GM12878 (cell line): ENCODE measurements around the gene CISTR. TPM values are rescaled to one million over a fixed set of nuclear protein-coding genes. Genes with fewer than 3 reads are reported as not detected.

Source experiments
- ATAC-seq: fragments of 200-7000 bp; cut with Tn5 transposase; 3 replicates; pipeline ENCODE4 v1.9.1; 2020; ENCODE audit warnings: mild to moderate bottlenecking, moderate library complexity
- BruUV-seq: library from RNA; stranded (reverse); fragments of 400-500 nt; replicated peaks from 2 replicates; lab custom pipeline; 2021; lab: Mats Ljungman, UMichigan
- CTCF ChIA-PET: fragments of 300-600 bp; sonication (Branson Sonifier 250); formaldehyde crosslinking; extraction: SDS; loops from one replicate; lab custom pipeline; 2021; ENCODE audit warnings: inconsistent platforms; lab: Yijun Ruan, JAX
- POLR2A ChIA-PET: fragments of 350-600 bp; formaldehyde crosslinking; extraction: SDS; loops from one replicate; lab custom pipeline; 2021; ENCODE audit warnings: inconsistent platforms; lab: Charles Lee
- RAD21 ChIA-PET: fragments of 300-600 bp; sonication (Branson Sonifier 250); formaldehyde crosslinking; loops from one replicate; lab custom pipeline; 2023; ENCODE audit warnings: antibody characterized with exemption; ENCODE audit not compliant: unreplicated experiment; lab: Charles Lee
- SMC1A ChIA-PET: fragments of 300-600 bp; sonication (Branson Sonifier 250); formaldehyde crosslinking; loops from one replicate; lab custom pipeline; 2023; ENCODE audit not compliant: unreplicated experiment, uncharacterized antibody; lab: Charles Lee
- DNase-seq: peaks from one replicate; pipeline ENCODE4 v3.0.0-alpha.2; 2011; ENCODE audit warnings: low read depth, low spot score
- FAIRE-seq: peaks from 3 replicates; lab custom pipeline; 2011; peaks lifted over from hg19 to GRCh38; lab: Jason Lieb, UNC
- H2AFZ ChIP-seq: 2 replicates; pipeline ENCODE4 v1.6.0; 2011; ENCODE audit warnings: low read depth, low read length, control low read depth; ENCODE audit not compliant: control insufficient read depth
- H3K27ac ChIP-seq: 2 replicates; pipeline ENCODE4 v1.5.1; 2011; ENCODE audit warnings: control low read depth; ENCODE audit not compliant: control insufficient read depth, insufficient read depth
- H3K27me3 ChIP-seq, 2 experiments: replicated peaks in 1 of 2; 2 replicates each; pipeline versions ENCODE4 v1.6.0 to v1.6.1; 2011; ENCODE audit warnings: low read length in 1 of 2; ENCODE audit not compliant: control insufficient read depth in 2 of 2, insufficient read depth in 2 of 2
- H3K36me3 ChIP-seq, 2 experiments: 2 replicates each; pipeline ENCODE4 v1.5.1; 2011; ENCODE audit warnings: low read length in 1 of 2; ENCODE audit not compliant: control insufficient read depth in 2 of 2, insufficient read depth in 2 of 2
- H3K4me1 ChIP-seq: 2 replicates; pipeline ENCODE4 v1.6.1; 2011; ENCODE audit warnings: mild to moderate bottlenecking, low read length, moderate library complexity, mixed read lengths; ENCODE audit not compliant: control insufficient read depth, insufficient read depth
- H3K4me2 ChIP-seq: 2 replicates; pipeline ENCODE4 v1.6.0; 2011; ENCODE audit warnings: control low read depth; ENCODE audit not compliant: control insufficient read depth, insufficient read depth
- H3K4me3 ChIP-seq: fragments of 200-600 bp; sonication (generic); 2 replicates; pipeline ENCODE4 v1.5.1; 2016
- H3K79me2 ChIP-seq: 2 replicates; pipeline ENCODE4 v1.6.0; 2011; ENCODE audit warnings: low read length; ENCODE audit not compliant: control insufficient read depth, insufficient read depth
- H3K9ac ChIP-seq: 2 replicates; pipeline ENCODE4 v1.8.0; 2011; ENCODE audit warnings: low read length, control low read depth, mixed read lengths; ENCODE audit not compliant: control insufficient read depth, insufficient read depth
- H3K9me3 ChIP-seq: replicated peaks from 3 replicates; pipeline ENCODE4 v1.5.1; 2011; ENCODE audit warnings: mild to moderate bottlenecking, low read length; ENCODE audit not compliant: control insufficient read depth, insufficient read depth
- H4K20me1 ChIP-seq: 2 replicates; pipeline ENCODE4 v1.6.0; 2011; ENCODE audit not compliant: control insufficient read depth, insufficient read depth
- CREM ChIP-seq: IDR thresholded peaks from 2 replicates; pipeline ENCODE4 v1.6.1; 2014; ENCODE audit warnings: antibody characterized with exemption, low read depth
- FOXK2 ChIP-seq: fragments of 450-650 bp; IDR thresholded peaks from 2 replicates; pipeline ENCODE4 v1.6.1; 2017; ENCODE audit warnings: mild to moderate bottlenecking, moderate library complexity
- HDAC6 ChIP-seq: fragments of 200-600 bp; sonication (generic); IDR thresholded peaks from one replicate; pipeline ENCODE4 v1.8.0; 2017; ENCODE audit warnings: antibody characterized with exemption; ENCODE audit not compliant: unreplicated experiment
- RCOR1 ChIP-seq: conservative IDR thresholded peaks from 2 replicates; pipeline ENCODE4 v1.6.1; 2012; ENCODE audit warnings: low read depth, low read length, improper control_type of control experiment
- RUNX3 ChIP-seq: IDR thresholded peaks from 2 replicates; pipeline ENCODE4 v1.6.1; 2012; ENCODE audit warnings: low read length, inconsistent platforms
- SRF ChIP-seq, 2 experiments: IDR thresholded peaks; 2 replicates each; pipeline ENCODE4 v1.6.1; 2011; ENCODE audit warnings: low read depth in 2 of 2, low read length in 2 of 2, mild to moderate bottlenecking in 1 of 2, moderate library complexity in 1 of 2
- STAT3 ChIP-seq: IDR thresholded peaks from 2 replicates; pipeline ENCODE4 v1.6.1; 2011; ENCODE audit warnings: low read depth, low read length, improper control_type of control experiment
- SUZ12 ChIP-seq: fragments of 200-600 bp; sonication (generic); IDR thresholded peaks from one replicate; pipeline ENCODE4 v1.6.1; 2018; ENCODE audit warnings: antibody characterized with exemption, mild to moderate bottlenecking; ENCODE audit not compliant: unreplicated experiment
- ZNF622 ChIP-seq: fragments of 450-650 bp; IDR thresholded peaks from 2 replicates; pipeline ENCODE4 v1.6.1; 2017; ENCODE audit warnings: mild to moderate bottlenecking, inconsistent platforms
- WGBS: methylation state at CpG from one replicate; pipeline ENCODE4 v1.1.6; 2016; ENCODE audit warnings: low lambda C conversion rate; ENCODE audit not compliant: insufficient replicate concordance, insufficient coverage; ENCODE audit errors: missing lambda C conversion rate; 5-methylcytosine and 5-hydroxymethylcytosine counted together
- in situ Hi-C: fragments of 300-500 bp; cut with MboI; formaldehyde crosslinking; loops from 9 replicates; pipeline ENCODE4 v1.14.3; 2018; ENCODE audit warnings: mixed read lengths
- intact Hi-C: fragments of 100-400 bp; cut with micrococcal nuclease; formaldehyde crosslinking; loops from one replicate; pipeline ENCODE4 v1.14.2; 2022; ENCODE audit not compliant: unreplicated experiment
- polyA plus RNA-seq, 11 experiments: library from polyadenylated mRNA; depleted of rRNA in 4 of 11; unstranded in 6 of 11; stranded (reverse) in 5 of 11; fragments of >200 nt; fragmentation: Nextera tagmentation in 4 of 11; fragmentation: Illumina TruSeq in 1 of 11; extraction: Ambion mirVana in 4 of 11; extraction: Trizol in 1 of 11; gene quantifications; 1 replicate in 1 of 11; 2 replicates in 10 of 11; pipeline versions ENCODE4 v1.2.1 to v1.2.3, GENCODE V29; 2011 to 2016; ENCODE audit warnings: inconsistent platforms in 2 of 11, missing spikeins in 2 of 11, low read depth in 1 of 11
- total RNA-seq, 4 experiments: library from RNA; depleted of rRNA in 3 of 4; stranded (reverse); fragments of >200 nt in 3 of 4; fragmentation: Illumina TruSeq in 1 of 4; extraction: Trizol in 1 of 4; gene quantifications; 2 replicates each; pipeline versions ENCODE4 v1.2.1 to v1.2.3, GENCODE V29; 2013 to 2021
- TF ChIP-seq, protein P1 (sequence below): fragments of 450-650 bp; formaldehyde crosslinking; IDR thresholded peaks from 2 replicates; pipeline ENCODE4 v1.5.0; 2022; ENCODE audit warnings: mild to moderate bottlenecking, missing genetic modification characterization
- TF ChIP-seq, protein P2 (sequence below): IDR thresholded peaks from 2 replicates; pipeline ENCODE4 v1.6.1; 2011; ENCODE audit warnings: borderline replicate concordance, low read depth, mild to moderate bottlenecking, moderate library complexity, low read length; ENCODE audit not compliant: insufficient read depth, poor library complexity, severe bottlenecking
- TF ChIP-seq, protein P3 (sequence below): IDR thresholded peaks from 2 replicates; pipeline ENCODE4 v1.6.1; 2012; ENCODE audit warnings: low read depth, low read length, improper control_type of control experiment

CISTR gene
- total and polyA plus RNA-seq, 10 of the 15 experiments (the other 5 are each of a cell fraction or from before 2014, with no cell fraction given): 0.26 TPM; not detected in 9

DNA sequence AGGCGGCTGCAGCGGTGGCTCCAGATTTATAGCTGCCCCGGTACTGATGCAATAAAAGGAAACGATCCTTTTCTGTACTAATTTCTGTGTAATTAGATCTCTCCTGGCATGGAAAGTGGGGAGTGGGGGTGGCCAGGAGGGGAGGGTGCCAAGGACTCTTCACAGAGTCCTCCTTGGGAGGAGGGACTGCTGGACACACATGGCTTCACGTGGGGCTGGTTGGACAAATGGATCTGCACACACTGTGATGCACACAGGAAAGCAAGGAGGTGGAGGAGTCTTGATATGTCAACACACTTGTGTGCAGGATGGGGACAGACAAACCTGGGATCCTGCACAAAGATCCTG is 52.1 kb downstream of the CISTR start (continued):
- TF ChIP-seq, protein P1, sequence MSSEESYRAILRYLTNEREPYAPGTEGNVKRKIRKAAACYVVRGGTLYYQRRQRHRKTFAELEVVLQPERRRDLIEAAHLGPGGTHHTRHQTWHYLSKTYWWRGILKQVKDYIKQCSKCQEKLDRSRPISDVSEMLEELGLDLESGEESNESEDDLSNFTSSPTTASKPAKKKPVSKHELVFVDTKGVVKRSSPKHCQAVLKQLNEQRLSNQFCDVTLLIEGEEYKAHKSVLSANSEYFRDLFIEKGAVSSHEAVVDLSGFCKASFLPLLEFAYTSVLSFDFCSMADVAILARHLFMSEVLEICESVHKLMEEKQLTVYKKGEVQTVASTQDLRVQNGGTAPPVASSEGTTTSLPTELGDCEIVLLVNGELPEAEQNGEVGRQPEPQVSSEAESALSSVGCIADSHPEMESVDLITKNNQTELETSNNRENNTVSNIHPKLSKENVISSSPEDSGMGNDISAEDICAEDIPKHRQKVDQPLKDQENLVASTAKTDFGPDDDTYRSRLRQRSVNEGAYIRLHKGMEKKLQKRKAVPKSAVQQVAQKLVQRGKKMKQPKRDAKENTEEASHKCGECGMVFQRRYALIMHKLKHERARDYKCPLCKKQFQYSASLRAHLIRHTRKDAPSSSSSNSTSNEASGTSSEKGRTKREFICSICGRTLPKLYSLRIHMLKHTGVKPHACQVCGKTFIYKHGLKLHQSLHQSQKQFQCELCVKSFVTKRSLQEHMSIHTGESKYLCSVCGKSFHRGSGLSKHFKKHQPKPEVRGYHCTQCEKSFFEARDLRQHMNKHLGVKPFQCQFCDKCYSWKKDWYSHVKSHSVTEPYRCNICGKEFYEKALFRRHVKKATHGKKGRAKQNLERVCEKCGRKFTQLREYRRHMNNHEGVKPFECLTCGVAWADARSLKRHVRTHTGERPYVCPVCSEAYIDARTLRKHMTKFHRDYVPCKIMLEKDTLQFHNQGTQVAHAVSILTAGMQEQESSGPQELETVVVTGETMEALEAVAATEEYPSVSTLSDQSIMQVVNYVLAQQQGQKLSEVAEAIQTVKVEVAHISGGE (CRISPR knock-in tag): no peak
- TF ChIP-seq SRF (IDR thresholded peaks at IDR 0.05; ENCODE audit: low read depth in 2 of 2, low read length in 2 of 2) (no peak), RUNX3 (no peak), STAT3 (no peak)
- TF ChIP-seq, protein P2, sequence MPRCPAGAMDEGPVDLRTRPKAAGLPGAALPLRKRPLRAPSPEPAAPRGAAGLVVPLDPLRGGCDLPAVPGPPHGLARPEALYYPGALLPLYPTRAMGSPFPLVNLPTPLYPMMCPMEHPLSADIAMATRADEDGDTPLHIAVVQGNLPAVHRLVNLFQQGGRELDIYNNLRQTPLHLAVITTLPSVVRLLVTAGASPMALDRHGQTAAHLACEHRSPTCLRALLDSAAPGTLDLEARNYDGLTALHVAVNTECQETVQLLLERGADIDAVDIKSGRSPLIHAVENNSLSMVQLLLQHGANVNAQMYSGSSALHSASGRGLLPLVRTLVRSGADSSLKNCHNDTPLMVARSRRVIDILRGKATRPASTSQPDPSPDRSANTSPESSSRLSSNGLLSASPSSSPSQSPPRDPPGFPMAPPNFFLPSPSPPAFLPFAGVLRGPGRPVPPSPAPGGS: no peak

DNA sequence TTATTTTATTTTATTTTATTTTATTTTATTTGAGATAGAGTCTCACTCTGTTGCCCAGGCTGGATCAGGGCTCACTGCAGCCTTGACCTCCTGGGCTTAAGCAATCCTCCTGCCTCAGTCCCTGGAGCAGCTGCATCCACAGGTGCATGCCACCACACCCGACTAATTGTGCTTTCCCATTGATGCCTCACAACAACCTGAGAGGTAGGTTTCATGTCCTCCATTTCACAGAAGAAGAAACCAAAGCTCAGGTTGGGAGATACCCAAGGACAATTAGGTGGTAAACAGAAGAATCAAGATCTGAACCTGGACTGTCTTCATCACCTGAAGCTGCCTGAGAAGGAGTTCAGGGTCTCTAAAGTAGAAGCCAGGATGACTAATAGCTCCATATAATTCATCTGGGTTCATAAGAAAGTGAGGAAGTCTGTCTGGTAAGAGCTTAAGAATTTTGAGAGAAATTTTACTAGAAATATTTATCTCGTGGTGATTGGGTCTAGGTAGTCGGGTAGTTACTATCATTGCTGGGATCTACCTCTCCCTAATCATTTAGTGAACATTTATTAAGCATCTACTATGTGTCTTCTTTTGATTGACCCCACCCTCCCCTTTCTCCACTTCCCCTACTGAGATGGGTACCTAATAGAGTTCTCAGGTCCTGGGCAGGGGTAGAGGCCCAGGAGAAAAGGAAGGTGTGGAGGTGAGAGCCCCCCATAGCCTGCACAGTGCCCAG is 52.7 kb downstream of the CISTR start:
- intact Hi-C loops (no loop called here), in situ Hi-C loops (no loop called here)
- SMC1A ChIA-PET: interaction anchor here (0.7 to 5.9 kb wide), 8 partner anchors 11 to 293 kb away, joined by 3 to 96 read pairs (median 5); no protein-coding TSS in a partner anchor
- WGBS: 0% methylated on average over 3 of the region's 3 CpGs
- peaks cover 16 to 43% of the 10 kb centered on the region in 2 experiments for H3K27me3 ChIP-seq
- BruUV-seq: no TSS peak
- TF ChIP-seq, protein P3, sequence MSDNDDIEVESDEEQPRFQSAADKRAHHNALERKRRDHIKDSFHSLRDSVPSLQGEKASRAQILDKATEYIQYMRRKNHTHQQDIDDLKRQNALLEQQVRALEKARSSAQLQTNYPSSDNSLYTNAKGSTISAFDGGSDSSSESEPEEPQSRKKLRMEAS: no peak
- no peak for TF ChIP-seq FOXK2
- TF ChIP-seq RCOR1: no peak
- peak; percentile 63 for TF ChIP-seq SUZ12
- TF ChIP-seq ZNF622: no peak
- no peak for TF ChIP-seq CREM
- TF ChIP-seq HDAC6: no peak
- no peak overlapping the region for H3K4me3 ChIP-seq
- H3K27ac ChIP-seq: no peak overlapping the region
- H4K20me1 ChIP-seq: no peaks in the 10 kb centered on the region
- RAD21 ChIA-PET: interaction anchor here (0.6 to 2.7 kb wide), 5 partner anchors 27 to 156 kb away, joined by 3 to 70 read pairs (median 8); no protein-coding TSS in a partner anchor
- no peak overlapping the region for H3K4me2 ChIP-seq
- ATAC-seq (no peak), DNase-seq (no peak), FAIRE-seq (no peak)
- POLR2A ChIA-PET: interaction anchor here (0.5 to 1.3 kb wide), 2 partner anchors 44 to 120 kb away, joined by 3 to 4 read pairs; no protein-coding TSS in a partner anchor
- H3K9me3 ChIP-seq: no peaks in the 10 kb centered on the region
- H2AFZ ChIP-seq: no peak overlapping the region
- peaks cover 5% of the 10 kb centered on the region; the same call in 1 of the 2 replicates for H3K4me1 ChIP-seq
- CTCF ChIA-PET: interaction anchor here (1.0 to 7.9 kb wide), 9 partner anchors 9 to 167 kb away, joined by 3 to 459 read pairs (median 5); partner anchors contain the start of gene CISTR
- H3K9ac ChIP-seq: no peak overlapping the region
- no peaks in the 10 kb centered on the region for H3K79me2 ChIP-seq
- no peaks in the 10 kb centered on the region for H3K36me3 ChIP-seq
